ENCODE results near the gene MYO10.
"Not testable (repeated sequence)": the region's sequence is repeated elsewhere in the genome, so short reads cannot be mapped to it uniquely, and the experiment has no call there.

The MYO10 gene

DNA sequence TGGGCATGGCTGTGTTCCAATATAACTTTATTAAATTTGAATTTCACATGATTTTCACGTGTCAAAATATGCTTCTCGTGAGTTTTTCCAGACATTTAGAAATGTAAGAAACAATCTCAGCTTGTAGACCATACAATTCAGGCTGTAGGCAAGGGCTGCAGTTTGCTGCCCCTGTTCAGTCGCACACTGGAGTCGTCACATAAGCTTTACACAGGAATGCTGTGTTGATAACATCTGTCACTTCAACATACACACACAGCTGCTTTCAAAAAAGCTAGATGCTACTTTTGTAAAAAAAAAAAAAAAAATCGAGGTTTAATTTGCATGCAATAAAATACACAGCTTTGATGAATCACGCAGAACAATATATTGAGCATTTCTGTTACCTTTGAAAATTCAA lies 77.9 kb downstream of the MYO10 start:
- DNase-seq: no peak

DNA sequence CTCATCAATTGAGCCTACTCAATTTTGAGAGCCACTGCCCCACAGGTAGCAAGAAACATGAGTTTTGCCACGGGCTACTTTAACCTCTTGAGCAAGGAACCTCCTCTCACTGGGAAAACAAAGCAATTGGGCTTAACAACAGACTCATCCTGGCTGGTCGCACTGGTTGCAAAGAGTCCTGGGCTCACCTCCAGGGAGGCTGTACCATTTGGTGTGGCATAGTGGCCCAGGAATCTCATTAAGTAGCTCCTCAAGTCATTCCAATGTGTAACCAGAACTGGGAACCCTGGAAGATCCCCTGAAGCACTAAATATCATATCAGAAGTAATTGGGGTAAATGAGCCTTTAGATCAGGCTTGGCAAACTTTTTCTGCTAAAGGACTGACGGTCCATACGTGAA lies 78.5 kb downstream of the MYO10 start:
- DNase-seq: no peak

DNA sequence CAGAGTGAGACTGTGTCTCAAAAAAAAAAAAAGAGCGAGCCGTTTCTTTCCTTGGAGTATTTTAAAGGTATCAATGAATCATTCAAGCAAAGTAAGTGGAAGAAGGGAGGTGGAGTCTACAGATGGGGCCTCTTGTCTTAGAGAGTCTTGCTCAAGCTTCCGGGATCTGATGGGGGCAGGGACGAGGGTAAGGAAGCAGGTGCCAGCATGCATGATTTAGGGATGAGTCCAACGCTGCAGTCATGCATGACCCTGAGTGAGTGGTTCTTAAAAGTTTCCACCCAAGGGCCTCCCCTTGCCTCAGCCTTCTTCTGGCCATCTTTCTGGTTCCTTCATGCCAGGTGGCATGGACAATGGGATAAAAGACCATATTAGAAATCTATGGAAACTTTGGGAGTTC lies 79.6 kb downstream of the MYO10 start:
- DNase-seq: no peak

DNA sequence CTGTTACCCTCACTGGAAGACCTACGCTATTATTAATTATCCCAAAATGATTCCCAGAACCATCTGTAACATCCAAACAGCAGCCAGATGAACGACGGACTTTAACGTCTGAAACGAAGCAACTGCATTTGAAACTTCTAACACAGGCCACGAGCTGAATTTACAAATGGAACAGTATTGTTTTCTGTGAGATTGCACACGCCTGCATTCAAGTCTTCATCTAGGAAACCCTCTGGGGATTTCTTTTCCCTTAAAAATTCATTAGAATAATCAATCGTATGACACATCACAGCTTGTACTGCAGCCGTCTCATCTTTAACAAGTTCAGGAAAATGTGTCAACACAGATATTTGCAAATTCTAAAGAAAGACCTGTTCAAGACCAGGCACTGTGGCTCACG lies 80.2 kb downstream of the MYO10 start:
- DNase-seq: no peak

DNA sequence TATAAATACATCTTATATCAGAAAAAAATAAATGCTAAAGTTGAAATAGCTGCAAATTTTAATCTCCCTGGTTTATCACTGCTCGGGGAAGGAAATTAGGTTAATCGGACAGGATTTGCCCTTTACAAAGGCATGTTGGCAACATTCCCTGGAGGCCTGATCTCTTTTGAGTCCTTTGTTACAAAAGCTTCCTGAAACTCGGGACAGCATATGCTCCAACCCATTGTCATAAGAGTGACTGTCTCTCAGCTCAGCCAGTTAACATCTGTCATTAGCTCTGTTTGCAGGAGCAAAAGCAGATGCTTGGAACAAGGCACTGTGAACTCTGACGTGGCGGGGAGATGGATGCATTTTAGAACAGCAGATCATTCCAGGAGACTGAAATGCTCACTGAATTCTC lies 80.6 kb downstream of the MYO10 start:
- no peak for DNase-seq

DNA sequence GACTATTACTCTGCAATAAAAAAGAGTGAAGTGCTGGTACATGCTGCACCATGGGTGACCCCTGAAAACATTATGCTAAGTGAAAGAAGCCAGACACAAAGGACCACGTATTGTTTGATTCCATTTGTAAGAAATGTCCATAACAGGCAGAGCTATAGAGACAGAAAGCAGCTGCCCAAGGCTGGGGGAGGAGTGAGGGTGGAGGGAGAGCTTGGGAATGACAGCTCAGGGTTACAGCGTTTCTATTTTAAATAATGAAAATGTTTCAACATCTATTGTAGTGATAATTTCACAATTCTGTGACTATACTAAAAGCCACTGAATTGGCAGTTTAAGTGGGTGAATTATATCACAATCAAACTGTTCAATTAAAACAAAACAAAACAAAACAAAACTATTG lies 81.7 kb downstream of the MYO10 start:
- no peak for DNase-seq

DNA sequence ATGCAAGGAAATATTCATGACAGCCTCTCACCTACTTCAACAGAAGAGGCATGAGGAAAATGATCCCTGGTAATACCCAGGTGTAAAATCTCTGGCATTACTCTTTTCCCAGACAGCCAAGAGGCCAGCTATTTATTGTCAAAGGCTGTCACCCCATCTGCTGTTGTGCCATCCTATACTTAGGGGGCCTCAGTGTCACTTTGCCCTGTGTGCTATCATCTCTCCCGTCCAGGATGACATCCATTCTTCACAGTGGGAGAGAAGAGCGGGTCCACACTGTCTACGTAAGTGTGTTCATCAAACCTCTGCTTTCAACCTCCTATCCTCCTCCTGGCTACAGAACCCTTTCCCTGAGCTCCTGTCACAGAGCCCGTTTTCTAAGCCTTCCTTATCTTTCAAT lies 82.6 kb downstream of the MYO10 start:
- DNase-seq: no peak

DNA sequence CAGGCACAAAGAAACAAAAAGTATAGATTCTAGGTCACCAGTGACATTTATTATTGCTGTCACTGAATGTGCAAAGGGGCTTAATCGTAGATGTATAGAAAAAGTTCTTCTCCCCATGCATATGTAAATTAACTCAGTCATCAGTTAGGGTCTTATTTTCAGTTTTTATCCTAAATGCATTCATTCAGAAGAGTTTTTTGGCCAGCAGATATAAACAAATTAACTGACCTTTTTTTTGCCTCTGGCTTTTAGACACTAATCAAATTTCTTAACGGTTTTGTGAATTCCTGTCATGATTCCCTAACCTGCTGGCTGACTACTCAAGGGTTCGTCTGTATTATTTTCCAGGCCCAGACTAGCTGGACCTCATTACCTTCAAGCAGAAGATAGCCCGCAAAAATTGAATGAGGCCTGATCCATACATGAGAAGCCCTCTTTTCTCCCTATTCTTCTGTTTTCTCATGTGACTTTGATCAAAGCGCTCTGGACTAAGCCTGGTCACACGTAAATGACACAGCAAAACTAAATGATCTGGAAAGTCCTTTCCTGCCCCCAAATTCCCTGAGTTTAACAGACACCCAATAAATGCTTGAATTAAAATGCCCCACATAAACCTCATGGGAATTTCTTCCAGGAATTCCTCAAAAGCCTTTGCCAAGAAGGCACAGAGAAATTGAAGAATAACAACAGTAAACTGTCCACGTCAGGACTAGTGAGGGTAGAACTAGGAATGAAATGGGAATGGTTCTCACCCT lies 83.7 kb downstream of the MYO10 start:
- DNase-seq: no peak

DNA sequence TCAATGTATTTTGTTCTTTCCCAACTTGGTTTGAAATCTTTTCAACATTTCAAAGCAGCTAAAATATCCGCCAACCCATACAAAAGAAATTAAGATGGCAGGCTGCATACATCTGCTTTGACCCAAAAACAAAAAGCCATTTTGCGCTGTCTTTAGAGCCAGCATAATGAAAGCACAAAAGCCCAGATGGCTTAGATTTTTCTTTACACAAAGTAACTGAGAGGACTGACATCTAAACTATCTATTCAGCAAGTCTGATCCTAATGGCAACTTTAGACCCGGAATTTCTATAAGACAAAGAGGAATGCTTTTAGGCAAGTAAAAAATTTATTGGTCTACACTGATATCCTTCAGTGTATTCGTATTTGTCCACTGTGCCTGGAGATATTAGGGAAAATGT lies 86.3 kb downstream of the MYO10 start:
- DNase-seq: no peak

DNA sequence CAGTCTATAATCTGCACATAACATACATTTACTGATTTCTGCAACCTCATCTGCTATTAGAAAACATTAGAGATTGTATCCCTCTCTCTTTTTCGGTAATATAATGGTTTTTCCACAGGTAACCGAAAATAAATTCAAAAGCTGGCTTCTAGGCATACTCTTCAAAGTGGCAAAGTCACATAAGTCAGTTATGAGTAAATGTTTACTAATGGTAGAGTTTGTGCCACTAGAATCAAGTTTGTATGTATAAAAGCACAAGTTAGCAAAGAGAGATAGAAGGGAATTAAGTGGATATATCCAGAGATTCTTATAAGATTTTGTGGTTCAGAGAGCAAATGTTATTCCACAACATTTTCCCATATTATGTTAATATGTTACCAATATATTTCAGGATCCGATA lies 86.9 kb downstream of the MYO10 start:
- no peak for DNase-seq

DNA sequence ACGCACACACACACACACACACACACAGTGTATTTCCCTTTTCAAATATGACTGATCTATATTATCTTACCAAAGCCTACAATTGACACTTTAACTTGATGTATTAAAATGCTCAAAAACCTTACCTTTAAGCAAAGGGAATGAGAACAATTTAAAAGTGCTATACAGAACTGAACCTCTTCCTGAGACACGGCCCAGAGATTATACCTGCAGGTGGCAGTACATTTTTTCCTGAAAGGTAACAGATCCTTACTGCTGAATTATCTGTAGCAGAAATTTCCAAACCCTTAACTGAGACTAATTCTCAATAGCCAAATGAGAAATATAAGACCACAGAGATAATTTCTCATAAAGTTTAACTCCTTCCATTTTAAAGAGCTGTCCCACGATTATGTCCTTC lies 91.1 kb downstream of the MYO10 start:
- DNase-seq: no peak

DNA sequence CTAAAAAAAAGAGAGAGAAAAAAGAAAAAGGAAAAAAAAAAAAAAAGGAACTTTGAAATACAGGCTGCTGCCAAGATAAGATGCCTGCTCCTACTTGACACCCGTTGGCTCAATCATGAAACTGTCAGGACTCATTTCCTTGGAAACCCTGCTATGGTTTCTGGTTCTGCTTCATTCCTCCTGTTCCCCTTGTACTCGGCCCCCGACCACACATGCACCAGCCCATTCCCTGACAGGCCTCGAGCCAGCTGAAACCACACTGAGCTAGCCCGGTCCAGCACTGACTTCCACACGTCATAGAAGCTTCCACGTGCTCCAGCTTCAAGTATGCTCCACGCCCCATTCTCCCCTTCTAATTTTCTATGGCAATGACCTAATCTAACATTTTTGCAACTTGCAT lies 93.2 kb downstream of the MYO10 start:
- DNase-seq: peak; percentile 9

DNA sequence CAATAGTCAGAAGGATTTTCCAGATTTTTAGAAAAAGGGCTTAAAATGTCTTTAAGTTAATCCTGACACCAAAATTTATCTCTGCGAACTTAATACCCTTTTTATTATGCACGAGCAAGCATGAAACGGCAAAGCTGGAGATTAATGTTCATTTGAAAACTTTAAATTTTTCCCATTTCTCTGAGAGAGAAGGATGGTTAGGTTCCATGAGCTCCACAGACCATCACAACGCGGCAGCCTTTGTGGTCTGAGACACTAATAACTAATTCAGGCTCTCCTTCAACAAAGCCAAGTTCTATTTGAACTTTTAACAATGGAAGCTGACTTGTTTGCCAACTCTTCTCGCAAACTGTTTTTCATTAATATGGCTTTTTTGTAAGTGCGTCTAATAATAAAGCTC lies 94.7 kb downstream of the MYO10 start:
- DNase-seq: no peak

DNA sequence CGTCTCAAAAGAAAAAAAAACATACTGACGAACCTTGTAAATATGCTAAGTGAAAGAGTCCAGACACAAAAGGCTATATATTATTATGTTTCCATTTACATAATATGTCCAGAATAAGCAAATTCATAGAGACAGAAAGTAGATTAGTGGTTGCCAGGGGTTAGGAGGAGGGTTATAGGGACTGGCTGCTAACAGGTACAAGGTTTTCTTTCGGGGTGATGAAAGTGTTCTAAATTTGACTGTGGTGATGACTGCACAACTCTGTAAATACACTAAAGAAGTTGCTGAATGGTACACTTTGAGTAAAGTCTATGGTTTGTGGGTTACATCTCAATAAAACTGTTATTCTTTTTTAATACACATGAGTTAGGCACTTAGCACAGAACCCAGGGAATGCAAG lies 98.8 kb downstream of the MYO10 start:
- no peak for DNase-seq

DNA sequence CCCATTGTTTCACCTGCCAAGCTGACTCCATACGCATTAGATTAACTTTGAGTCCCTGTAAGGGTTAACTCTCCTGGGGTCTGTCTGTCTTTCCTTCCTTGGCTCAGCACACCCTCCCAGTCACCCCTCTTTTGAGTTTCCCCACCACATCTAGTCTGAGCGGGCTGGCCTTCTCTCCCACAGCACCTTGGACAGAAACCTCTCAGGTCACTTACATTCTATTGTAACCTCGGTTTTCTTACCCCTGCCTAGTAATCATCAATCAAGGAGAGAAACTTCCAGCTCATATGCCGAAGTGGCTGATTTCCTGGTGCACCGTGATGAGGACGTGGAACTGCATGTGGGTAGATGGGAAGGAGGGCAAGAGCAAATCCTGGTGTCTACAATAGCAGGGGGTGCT lies 102.1 kb downstream of the MYO10 start:
- DNase-seq: no peak

DNA sequence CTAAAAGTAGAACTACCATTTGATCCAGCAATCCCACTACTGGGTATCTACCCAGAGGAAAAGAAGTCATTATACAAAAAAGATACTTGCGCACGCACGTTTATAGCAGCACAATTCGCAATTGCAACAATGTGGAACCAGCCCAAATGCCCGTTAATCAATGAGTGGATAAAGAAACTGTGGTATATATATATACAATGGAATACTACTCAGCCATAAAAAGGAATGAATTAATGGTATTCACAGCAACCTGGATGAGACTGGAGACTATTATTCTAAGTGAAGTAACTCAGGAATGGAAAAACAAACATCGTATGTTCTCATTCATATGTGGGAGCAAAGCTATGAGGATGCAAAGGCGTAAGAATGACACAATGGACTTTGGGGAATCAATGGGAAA lies 104.8 kb downstream of the MYO10 start:
- not testable (repeated sequence) for DNase-seq

DNA sequence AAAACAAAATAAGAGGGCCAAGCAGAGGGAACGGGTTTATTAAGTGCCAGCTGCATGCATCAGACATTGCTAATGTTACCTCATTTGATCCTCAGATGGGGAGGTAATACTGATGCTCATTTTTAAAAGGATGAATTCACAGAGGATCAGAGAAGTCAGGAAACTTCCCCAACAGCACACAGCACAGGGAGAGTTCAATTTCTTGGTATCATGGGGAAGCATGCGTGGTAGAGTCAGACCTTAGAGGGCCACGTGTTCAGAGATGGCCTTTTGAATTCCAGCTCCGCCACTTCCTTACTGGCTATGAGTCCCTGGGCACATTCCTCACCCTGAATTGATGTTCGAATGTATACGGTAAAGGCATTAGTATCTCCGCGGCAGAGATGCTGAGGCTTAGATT lies 108.3 kb downstream of the MYO10 start:
- no peak for DNase-seq

DNA sequence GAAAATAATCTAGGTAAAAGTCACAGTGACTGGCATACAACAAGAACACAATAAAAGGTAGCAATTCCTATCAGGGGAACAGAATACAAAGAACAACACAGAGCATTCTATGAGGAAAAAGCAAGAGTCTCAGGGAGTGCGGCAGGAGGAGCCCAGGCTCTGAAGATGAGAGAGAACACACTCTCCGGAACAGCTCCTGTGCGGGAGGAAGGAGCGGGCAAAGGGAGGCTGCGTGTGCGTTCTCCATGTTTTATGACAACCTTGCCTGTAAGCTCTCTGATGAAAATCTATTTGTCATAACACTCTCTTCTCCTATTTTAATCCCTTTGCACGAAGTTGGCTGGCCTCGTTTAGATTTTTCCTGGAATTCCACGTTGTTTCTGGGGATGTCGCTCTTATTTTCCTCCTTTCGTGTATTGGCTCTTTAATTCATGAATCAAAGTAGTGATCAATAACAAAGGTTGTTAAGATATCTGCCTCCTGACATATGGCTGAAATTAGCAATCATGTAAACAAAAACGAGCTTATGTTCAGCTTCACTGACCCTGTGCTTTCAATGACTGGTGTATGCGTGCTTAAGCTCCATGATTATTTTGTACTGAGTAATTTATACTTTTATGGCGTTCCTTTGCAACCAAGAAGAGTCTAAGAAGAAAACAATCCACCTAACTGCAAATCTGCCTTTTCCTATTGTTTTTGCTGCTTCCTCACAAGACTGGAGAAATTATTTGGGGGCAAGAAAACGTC lies 109.5 kb downstream of the MYO10 start:
- no peak for DNase-seq

DNA sequence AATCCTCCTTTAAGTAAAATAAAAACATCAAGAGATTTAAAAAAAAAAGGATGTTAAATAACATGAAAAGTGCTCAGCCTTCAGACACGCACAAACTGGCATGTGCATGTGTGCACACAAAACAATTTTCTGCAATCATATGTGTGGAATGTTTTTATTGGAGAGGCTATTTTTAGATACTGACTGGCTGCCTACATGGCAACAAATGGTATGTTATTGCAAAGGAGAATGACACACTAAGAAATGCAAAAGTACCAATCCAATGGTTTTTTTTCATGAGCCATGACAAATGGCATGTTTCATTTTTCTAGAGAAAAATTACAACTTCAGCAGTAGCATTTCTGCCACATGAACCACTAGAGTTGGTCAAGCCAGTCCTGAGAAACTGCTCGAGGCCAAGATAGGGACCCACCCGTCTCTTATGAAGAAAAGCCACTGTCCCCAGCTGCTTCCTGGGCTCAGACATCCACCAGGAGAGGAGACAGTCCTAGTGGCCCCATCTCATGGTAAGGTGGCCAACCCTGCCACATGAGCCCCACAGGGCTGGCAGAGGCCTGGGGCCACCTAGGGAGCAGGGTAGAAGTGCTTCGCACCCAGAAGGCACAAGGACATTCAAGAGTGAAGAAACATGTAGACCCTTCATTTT lies 116.4 kb downstream of the MYO10 start:
- DNase-seq: no peak

DNA sequence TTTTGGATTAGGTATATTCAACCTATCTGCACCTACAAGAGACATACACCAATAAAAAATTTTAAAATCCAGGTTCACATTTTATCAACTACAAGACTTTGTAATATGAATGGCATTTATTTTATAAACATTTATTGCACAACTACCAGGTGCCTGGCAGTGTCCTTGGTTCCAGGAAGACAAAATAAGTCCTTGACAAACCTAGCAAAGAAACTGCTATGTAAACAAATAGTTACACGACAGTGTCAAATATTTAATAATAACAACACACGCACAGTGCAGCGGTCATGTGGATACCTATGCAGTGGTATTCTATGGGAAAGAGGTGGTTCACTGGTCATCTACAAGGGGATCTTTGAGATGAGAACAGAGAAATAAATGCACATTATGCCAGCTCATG lies 120.7 kb downstream of the MYO10 start:
- no peak for DNase-seq

DNA sequence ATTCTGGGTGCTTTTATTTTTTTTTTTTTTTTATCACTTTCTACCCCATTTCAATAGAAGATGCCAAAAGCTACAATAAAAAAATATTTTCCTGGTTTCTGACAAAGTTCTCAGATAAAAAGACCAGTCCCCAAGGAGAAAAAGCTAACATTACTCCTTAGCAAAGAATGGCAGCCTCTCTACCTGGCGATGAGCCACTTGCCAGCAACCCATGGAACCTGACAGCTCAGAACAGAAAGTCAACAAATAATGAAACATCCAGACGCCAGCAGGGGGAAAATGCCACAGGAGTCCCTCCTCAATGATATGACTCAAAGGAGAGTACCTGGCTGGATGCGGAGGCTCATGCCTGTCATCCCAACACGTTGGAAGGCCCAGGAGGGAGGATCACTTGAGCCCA lies 123.2 kb downstream of the MYO10 start:
- no peak for DNase-seq

DNA sequence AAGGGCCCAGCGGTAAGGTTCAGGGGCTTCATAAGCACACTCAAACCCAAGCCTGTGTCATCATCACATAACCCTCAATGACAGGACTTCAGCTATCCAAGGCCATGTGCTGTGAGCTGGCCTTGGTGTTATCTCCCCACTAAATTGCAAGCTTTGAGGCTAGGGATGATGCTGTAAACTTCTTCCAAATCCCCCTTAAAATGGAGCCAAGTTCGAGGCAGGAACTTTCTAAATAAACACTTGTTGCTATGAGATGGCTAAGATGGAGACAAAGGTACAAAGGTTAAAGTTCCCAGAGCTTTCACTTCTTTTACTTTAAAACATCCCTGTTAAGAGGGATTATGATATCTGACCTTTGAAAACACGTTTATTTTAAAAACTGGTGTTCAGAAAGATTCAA lies 123.6 kb downstream of the MYO10 start:
- no peak for DNase-seq

DNA sequence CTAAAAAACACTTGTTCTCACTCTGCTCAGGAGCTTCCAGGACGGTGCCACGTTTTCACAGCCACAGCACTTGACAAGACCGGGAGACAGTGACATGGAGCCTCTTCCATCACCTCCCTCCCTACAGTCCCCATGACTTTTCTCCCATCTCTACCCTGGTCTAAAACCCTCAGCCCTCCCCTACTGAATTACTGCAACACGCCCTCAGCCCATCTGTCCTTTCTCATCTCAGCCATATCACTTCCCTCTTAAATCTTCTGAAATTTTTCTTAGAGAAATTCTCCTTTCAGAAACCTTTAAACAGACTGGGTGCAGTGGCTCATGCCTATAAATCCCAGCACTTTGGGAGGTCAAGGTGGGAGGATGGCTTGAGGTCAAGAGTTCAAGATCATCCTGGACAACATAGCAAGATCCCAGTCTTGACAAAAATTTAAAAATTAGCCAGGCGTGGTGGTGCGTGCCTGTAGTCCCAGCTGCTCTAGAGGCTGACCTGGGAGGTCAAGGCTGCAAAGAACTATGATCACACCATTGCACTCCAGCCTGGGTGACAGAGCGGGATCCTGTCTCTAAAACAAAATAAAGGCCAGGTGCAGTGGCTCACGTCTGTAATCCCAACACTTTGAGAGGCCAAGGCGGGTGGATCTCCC lies 125.8 kb downstream of the MYO10 start:
- DNase-seq: no peak

Data from OCI-M1 (cell line).